ENCODE measurements around the gene MPP1.

MPP1 gene

GRCh38 chrX:154750301-154751202 is 54.7 kb downstream of the MPP1 start, which contains the start of gene GAB3:
GAB3 (minus strand) TSS chrX:154751077; CDS start chrX:154751025, 52 bp downstream.
- TF ChIP-seq JUND (IDR thresholded peaks at IDR 0.05; ENCODE audit: low read depth), result no peak
- in situ Hi-C loops (cut with HindIII; ENCODE audit: low pct_unique_long_range_greater_than_20kb, low sequenced_read_pairs), result no loop called here
- peak in 1 of 2 experiments; percentile 2 for DNase-seq (ENCODE audit: low read depth in 1 of 2, low spot score in 1 of 2)

GRCh38 chrX:154749856-154750255 is 55.4 kb downstream of the MPP1 start:
- in situ Hi-C loops (cut with HindIII; ENCODE audit: low pct_unique_long_range_greater_than_20kb, low sequenced_read_pairs), result no loop called here
- no peak for DNase-seq (ENCODE audit: low read depth in 1 of 2, low spot score in 1 of 2)
- no peak for TF ChIP-seq JUND (IDR thresholded peaks at IDR 0.05; ENCODE audit: low read depth)

- peak in 1 of 2 experiments; percentile 60 for DNase-seq (ENCODE audit: low read depth in 1 of 2, low spot score in 1 of 2)
- in situ Hi-C loops (cut with HindIII; ENCODE audit: low pct_unique_long_range_greater_than_20kb, low sequenced_read_pairs), result no loop called here
- TF ChIP-seq JUND (IDR thresholded peaks at IDR 0.05; ENCODE audit: low read depth), result no peak
Observed at GRCh38 chrX:154748712-154749339, 56.5 kb downstream of the MPP1 start.

GRCh38 chrX:154742613-154743012 is 62.7 kb downstream of the MPP1 start:
- in situ Hi-C loops (cut with HindIII; ENCODE audit: low pct_unique_long_range_greater_than_20kb, low sequenced_read_pairs), result no loop called here

GRCh38 chrX:154739952-154740465 is 65.3 kb downstream of the MPP1 start:
- in situ Hi-C loops (cut with HindIII; ENCODE audit: low pct_unique_long_range_greater_than_20kb, low sequenced_read_pairs), result no loop called here
- no peak for DNase-seq (ENCODE audit: low read depth in 1 of 2, low spot score in 1 of 2)
- TF ChIP-seq JUND (IDR thresholded peaks at IDR 0.05; ENCODE audit: low read depth), result no peak

More at GRCh38 chrX:154742613-154743012, 62.7 kb downstream of the MPP1 start:
- DNase-seq (ENCODE audit: low read depth in 1 of 2, low spot score in 1 of 2), result no peak
- TF ChIP-seq JUND (IDR thresholded peaks at IDR 0.05; ENCODE audit: low read depth), result no peak

- TF ChIP-seq JUND (IDR thresholded peaks at IDR 0.05; ENCODE audit: low read depth), result no peak
- no peak for DNase-seq (ENCODE audit: low read depth in 1 of 2, low spot score in 1 of 2)
- in situ Hi-C loops (cut with HindIII; ENCODE audit: low pct_unique_long_range_greater_than_20kb, low sequenced_read_pairs), result no loop called here
Observed at GRCh38 chrX:154738011-154738738, 67.1 kb downstream of the MPP1 start.

- in situ Hi-C loops (cut with HindIII; ENCODE audit: low pct_unique_long_range_greater_than_20kb, low sequenced_read_pairs), result no loop called here
- no peak for TF ChIP-seq JUND (IDR thresholded peaks at IDR 0.05; ENCODE audit: low read depth)
- no peak for DNase-seq (ENCODE audit: low read depth in 1 of 2, low spot score in 1 of 2)
Observed at GRCh38 chrX:154737136-154737535, 68.1 kb downstream of the MPP1 start.

- no peak for TF ChIP-seq JUND (IDR thresholded peaks at IDR 0.05; ENCODE audit: low read depth)
- in situ Hi-C loops (cut with HindIII; ENCODE audit: low pct_unique_long_range_greater_than_20kb, low sequenced_read_pairs), result no loop called here
- DNase-seq (ENCODE audit: low read depth in 1 of 2, low spot score in 1 of 2), result no peak
Observed at GRCh38 chrX:154735695-154736393, 69.4 kb downstream of the MPP1 start.

- TF ChIP-seq JUND (IDR thresholded peaks at IDR 0.05; ENCODE audit: low read depth), result no peak
- DNase-seq (ENCODE audit: low read depth in 1 of 2, low spot score in 1 of 2), result no peak
- in situ Hi-C loops (cut with HindIII; ENCODE audit: low pct_unique_long_range_greater_than_20kb, low sequenced_read_pairs), result no loop called here
Observed at GRCh38 chrX:154734061-154734781, 71.1 kb downstream of the MPP1 start.

- TF ChIP-seq JUND (IDR thresholded peaks at IDR 0.05; ENCODE audit: low read depth), result no peak
- DNase-seq (ENCODE audit: low read depth in 1 of 2, low spot score in 1 of 2), result no peak
- in situ Hi-C loops (cut with HindIII; ENCODE audit: low pct_unique_long_range_greater_than_20kb, low sequenced_read_pairs), result no loop called here
Observed at GRCh38 chrX:154733066-154733425, 72.2 kb downstream of the MPP1 start.

GRCh38 chrX:154732421-154733065 is 72.7 kb downstream of the MPP1 start:
- no peak for DNase-seq (ENCODE audit: low read depth in 1 of 2, low spot score in 1 of 2)
- in situ Hi-C loops (cut with HindIII; ENCODE audit: low pct_unique_long_range_greater_than_20kb, low sequenced_read_pairs), result no loop called here
- TF ChIP-seq JUND (IDR thresholded peaks at IDR 0.05; ENCODE audit: low read depth), result no peak

Measured in T47D (cell line).